ENCODE data around the gene TCAP. TPM values are rescaled to one million over a fixed set of nuclear protein-coding genes. Genes with fewer than 3 reads are reported as not detected.

The TCAP gene
- total RNA-seq, 1 donor from 2014 or later, result 0.64 TPM

GRCh38 chr17:39628655-39629493, 36.3 kb upstream of the TCAP start:
- no peak for DNase-seq (ENCODE audit: low spot score)

GRCh38 chr17:39629494-39629880, 35.7 kb upstream of the TCAP start:
- DNase-seq (ENCODE audit: low spot score), result no peak

GRCh38 chr17:39629898-39630297, 35.3 kb upstream of the TCAP start:
- DNase-seq (ENCODE audit: low spot score), result no peak

GRCh38 chr17:39631403-39631802, 33.7 kb upstream of the TCAP start:
- no peak for DNase-seq (ENCODE audit: low spot score)

GRCh38 chr17:39632153-39632941, 32.8 kb upstream of the TCAP start:
- no peak for DNase-seq (ENCODE audit: low spot score)

GRCh38 chr17:39633570-39634183, 31.5 kb upstream of the TCAP start:
- no peak for DNase-seq (ENCODE audit: low spot score)

- DNase-seq (ENCODE audit: low spot score), result no peak
Measured at GRCh38 chr17:39634384-39634871, 30.7 kb upstream of the TCAP start.

GRCh38 chr17:39635614-39636176, 29.5 kb upstream of the TCAP start:
- no peak for DNase-seq (ENCODE audit: low spot score)

- no peak for DNase-seq (ENCODE audit: low spot score)
Measured at GRCh38 chr17:39636587-39636926, 28.6 kb upstream of the TCAP start.

- peak; percentile 97 for DNase-seq (ENCODE audit: low spot score)
Measured at GRCh38 chr17:39636927-39637736, 28.0 kb upstream of the TCAP start, which contains the start of gene STARD3. STARD3 (plus strand) TSS chr17:39637144; CDS start chr17:39653532, 16,388 bp downstream.

- DNase-seq (ENCODE audit: low spot score), result no peak
Measured at GRCh38 chr17:39638317-39638716, 26.8 kb upstream of the TCAP start.

- no peak for DNase-seq (ENCODE audit: low spot score)
Measured at GRCh38 chr17:39639043-39639442, 26.1 kb upstream of the TCAP start.

- no peak for DNase-seq (ENCODE audit: low spot score)
Measured at GRCh38 chr17:39639566-39640458, 25.3 kb upstream of the TCAP start.

- DNase-seq (ENCODE audit: low spot score), result no peak
Measured at GRCh38 chr17:39640591-39641031, 24.5 kb upstream of the TCAP start.

- DNase-seq (ENCODE audit: low spot score), result no peak
Measured at GRCh38 chr17:39641097-39641496, 24.1 kb upstream of the TCAP start.

GRCh38 chr17:39641883-39642282, 23.3 kb upstream of the TCAP start:
- DNase-seq (ENCODE audit: low spot score), result no peak

GRCh38 chr17:39642291-39643074, 22.7 kb upstream of the TCAP start:
- DNase-seq (ENCODE audit: low spot score), result no peak

- no peak for DNase-seq (ENCODE audit: low spot score)
Measured at GRCh38 chr17:39643271-39643670, 21.9 kb upstream of the TCAP start.

- no peak for DNase-seq (ENCODE audit: low spot score)
Measured at GRCh38 chr17:39647256-39647655, 17.9 kb upstream of the TCAP start.
